Measurements from ENCODE around the gene TDRD7. TPM values are rescaled to one million over a fixed set of nuclear protein-coding genes. Genes with fewer than 3 reads are reported as not detected.

Gene TDRD7
- total and polyA plus RNA-seq, 2 of the 8 experiments (the other 6 are each of a cell fraction or from before 2014, with no cell fraction given): 1.2 to 2.3 TPM

DNA sequence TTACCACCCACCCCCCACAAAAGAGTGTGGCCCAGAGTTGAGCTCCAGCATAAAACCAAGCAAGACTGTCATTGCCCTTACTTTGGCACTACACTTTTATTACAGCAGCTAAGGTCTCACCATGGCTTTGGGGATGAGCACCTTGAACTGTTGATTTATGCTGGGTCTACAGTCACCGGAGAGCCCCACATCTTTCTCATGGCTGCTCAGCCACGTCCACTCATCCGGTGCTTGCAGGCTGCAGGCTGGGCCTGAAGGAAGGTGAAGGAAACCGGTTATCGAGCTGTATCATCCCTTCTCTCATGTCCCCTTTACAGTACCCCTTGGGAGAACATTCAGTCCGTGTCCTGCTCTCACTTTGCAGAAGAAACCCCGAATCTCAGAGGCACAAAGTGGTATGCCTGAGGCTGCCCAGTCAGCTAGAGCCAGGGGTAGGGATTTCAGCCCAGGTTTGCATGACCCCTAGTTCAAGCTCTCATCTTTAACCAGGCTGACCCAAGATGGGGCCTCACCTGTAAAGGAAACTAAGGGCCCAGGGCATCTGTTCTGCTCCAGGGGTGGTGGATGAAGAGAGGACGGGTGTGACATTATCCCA is 101.2 kb downstream of the TDRD7 start:
- no peak for FAIRE-seq
- H2BK5ac ChIP-seq (ENCODE audit: low read depth, low read length): no peak overlapping the region
- CTCF ChIA-PET (ENCODE audit: partially characterized antibody): interaction anchor here (1.2 to 1.4 kb wide), 2 partner anchors 12 to 44 kb away, joined by 5 to 8 read pairs; partner anchors contain the start of gene TMOD1

More for the DNA sequence above, 101.2 kb downstream of the TDRD7 start:
- Histone ChIP-seq H3K36me3 (ENCODE audit: control insufficient read depth in 2 of 4, insufficient read depth in 4 of 4, low read length in 3 of 4) (no peaks in the 10 kb centered on the region), H3K4me1 (replicated peaks in 1 of 4; ENCODE audit: control insufficient read depth in 3 of 4, insufficient read depth in 4 of 4, low read length in 3 of 4) (peaks cover 0 to 2% (median 0%) of the 10 kb centered on the region in 4 experiments; a peak in 1 of 7 replicates), H4K8ac (ENCODE audit: extremely low read depth, insufficient read depth, low read length) (no peak overlapping the region), H2BK12ac (ENCODE audit: low read depth, low read length) (no peak overlapping the region), H3K79me2 (ENCODE audit: control insufficient read depth in 1 of 2, insufficient read depth in 2 of 2, low read length in 2 of 2) (no peaks in the 10 kb centered on the region), H4K5ac (ENCODE audit: insufficient read length, low read depth, low read length) (no peak overlapping the region), H3K4me3 (ENCODE audit: extremely low read depth in 1 of 4, insufficient read depth in 2 of 4, low read depth in 3 of 4, low read length in 4 of 4) (no peak overlapping the region), H2AK5ac (ENCODE audit: low read depth, low read length) (no peak overlapping the region), H3K9ac (replicated peaks in 1 of 4; ENCODE audit: extremely low read depth in 1 of 4, low read depth in 3 of 4, low read length in 3 of 4) (no peak overlapping the region), H3K27ac (ENCODE audit: low read depth, low read length) (no peak overlapping the region), H4K91ac (replicated peaks; ENCODE audit: insufficient read length, low read length) (no peak overlapping the region), H3K18ac (ENCODE audit: extremely low read depth, low read length) (no peak overlapping the region), H3K4me2 (ENCODE audit: insufficient read depth in 1 of 2, low read depth in 2 of 2, low read length in 2 of 2) (no peak overlapping the region), H3K4ac (replicated peaks; ENCODE audit: insufficient read length, low read depth, low read length) (no peak overlapping the region), H4K20me1 (replicated peaks in 1 of 2; ENCODE audit: control insufficient read depth in 1 of 2, insufficient read depth in 2 of 2, low read length in 2 of 2) (peaks cover 0 to 2% of the 10 kb centered on the region in 2 experiments), H3K79me1 (ENCODE audit: low read depth, low read length) (no peaks in the 10 kb centered on the region), H3K14ac (ENCODE audit: insufficient read length) (no peak overlapping the region), H3K23me2 (ENCODE audit: low read depth, low read length) (no peaks in the 10 kb centered on the region), H2BK20ac (ENCODE audit: low read length) (no peak overlapping the region), H2AFZ (ENCODE audit: low read length) (no peak overlapping the region), H3K56ac (replicated peaks; ENCODE audit: insufficient read length, low read depth, low read length) (no peak overlapping the region), H3K9me3 (ENCODE audit: insufficient read depth in 2 of 2, low read depth in 1 of 2, low read length in 1 of 2) (no peaks in the 10 kb centered on the region), H3K23ac (ENCODE audit: insufficient read length) (no peak overlapping the region), H2BK15ac (ENCODE audit: low read length) (no peak overlapping the region), H2BK120ac (replicated peaks; ENCODE audit: low read depth, low read length) (no peak overlapping the region), H3K27me3 (replicated peaks in 1 of 4; ENCODE audit: control insufficient read depth in 3 of 4, extremely low read depth in 1 of 4, insufficient read depth in 3 of 4, low read length in 3 of 4) (no peaks in the 10 kb centered on the region; a peak in 1 of 7 replicates)
- no peak for DNase-seq (ENCODE audit: low read depth in 1 of 2, low spot score in 2 of 2)
- POLR2A ChIA-PET (ENCODE audit: partially characterized antibody): no interaction called here
- 87% methylated on average over 8 of the region's 8 CpGs; no CpG with 5 or more reads in 1 of the 2 experiments for WGBS, 2 experiments (ENCODE audit: extremely low coverage in 1 of 2, insufficient coverage in 1 of 2, insufficient read length in 1 of 2, insufficient replicate concordance in 2 of 2, low coverage in 1 of 2, low lambda C conversion rate in 2 of 2, missing lambda C conversion rate in 1 of 2)
- TF ChIP-seq BCL11A (IDR thresholded peaks at IDR 0.05; ENCODE audit: low read depth in 2 of 2, low read length in 2 of 2) (no peak), EZH2 (IDR thresholded peaks at IDR 0.05; ENCODE audit: low read depth, low read length, severe bottlenecking) (no peak), SP2 (IDR thresholded peaks at IDR 0.05; ENCODE audit: low read length) (no peak), TEAD4 (IDR thresholded peaks at IDR 0.05; ENCODE audit: low read depth, low read length) (no peak), ZNF274 (IDR thresholded peaks at IDR 0.05; ENCODE audit: borderline replicate concordance, extremely low read depth, low read length) (no peak), BACH1 (IDR thresholded peaks at IDR 0.05; ENCODE audit: low read length) (no peak), ASH2L (IDR thresholded peaks at IDR 0.05; ENCODE audit: low read length) (no peak), CHD1 (IDR thresholded peaks at IDR 0.05; ENCODE audit: low read depth, low read length) (no peak)
- TF ChIP-seq, protein P1, sequence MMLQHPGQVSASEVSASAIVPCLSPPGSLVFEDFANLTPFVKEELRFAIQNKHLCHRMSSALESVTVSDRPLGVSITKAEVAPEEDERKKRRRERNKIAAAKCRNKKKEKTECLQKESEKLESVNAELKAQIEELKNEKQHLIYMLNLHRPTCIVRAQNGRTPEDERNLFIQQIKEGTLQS (IDR thresholded peaks at IDR 0.05; ENCODE audit: insufficient read depth, low read depth, low read length): no peak
- TF ChIP-seq, protein P2, sequence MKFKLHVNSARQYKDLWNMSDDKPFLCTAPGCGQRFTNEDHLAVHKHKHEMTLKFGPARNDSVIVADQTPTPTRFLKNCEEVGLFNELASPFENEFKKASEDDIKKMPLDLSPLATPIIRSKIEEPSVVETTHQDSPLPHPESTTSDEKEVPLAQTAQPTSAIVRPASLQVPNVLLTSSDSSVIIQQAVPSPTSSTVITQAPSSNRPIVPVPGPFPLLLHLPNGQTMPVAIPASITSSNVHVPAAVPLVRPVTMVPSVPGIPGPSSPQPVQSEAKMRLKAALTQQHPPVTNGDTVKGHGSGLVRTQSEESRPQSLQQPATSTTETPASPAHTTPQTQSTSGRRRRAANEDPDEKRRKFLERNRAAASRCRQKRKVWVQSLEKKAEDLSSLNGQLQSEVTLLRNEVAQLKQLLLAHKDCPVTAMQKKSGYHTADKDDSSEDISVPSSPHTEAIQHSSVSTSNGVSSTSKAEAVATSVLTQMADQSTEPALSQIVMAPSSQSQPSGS (IDR thresholded peaks at IDR 0.05; ENCODE audit: low read length): no peak

All from H1 (cell line).